Adrenal gland (tissue), 5 donors: Measurements from ENCODE around the gene PTBP2.

Experiments
- CTCF ChIP-seq, 6 experiments: fragments of 450-650 bp in 4 of 6; fragments of 200-600 bp in 2 of 6; sonication (generic) in 1 of 6; IDR thresholded peaks; 1 replicate in 5 of 6; 2 replicates in 1 of 6; pipeline versions ENCODE4 v1.5.1 to v1.8.0; 2016 to 2021; ENCODE audit warnings: antibody characterized with exemption in 6 of 6, mild to moderate bottlenecking in 2 of 6, moderate library complexity in 1 of 6
- POLR2A ChIP-seq, 2 donors: fragments of 450-650 bp; IDR thresholded peaks; one replicate each; pipeline ENCODE4 v1.6.1; 2017; ENCODE audit warnings: antibody characterized with exemption in 2 of 2, mild to moderate bottlenecking in 2 of 2, moderate library complexity in 1 of 2
- donor health status: DM: no; HTN: no; CAD: no.

DNA sequence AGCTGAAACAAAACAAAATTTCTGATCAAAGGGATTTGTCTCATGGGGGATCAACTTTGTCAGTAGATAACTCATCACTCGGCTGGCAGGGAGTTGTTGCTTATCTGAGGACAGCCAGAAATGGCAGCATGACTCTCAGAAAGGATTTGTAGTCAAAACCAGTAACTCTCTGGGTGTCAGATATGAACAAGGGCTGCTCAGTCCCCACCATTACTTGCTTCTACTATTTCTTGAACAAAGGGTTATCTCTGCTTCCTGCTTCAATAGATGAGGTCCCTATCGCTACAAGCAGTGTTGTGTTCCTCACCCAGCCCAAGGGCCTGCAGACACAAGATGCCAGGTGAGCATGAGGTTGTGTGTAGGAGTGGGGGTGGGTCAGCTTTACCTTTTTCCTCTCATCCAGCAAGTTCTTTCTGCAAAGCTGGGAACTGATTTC, 116.2 kb downstream of the PTBP2 start:
- TF ChIP-seq CTCF (IDR thresholded peaks at IDR 0.05) = no peak
- no peak for TF ChIP-seq POLR2A (IDR thresholded peaks at IDR 0.05)
